Stimulated activated CD4-positive, alpha-beta T cell treated with anti-CD3 and anti-CD28 coated beads, Interleukin-1b, Interleukin-23, amount 100 ng/mL, for 1 hour (primary cell): Measurements from ENCODE around the gene FOXF1.

Experiments used
- DNase-seq, 2 donors: peaks; one replicate each; pipeline ENCODE4 v3.0.0-alpha.2; 2020; ENCODE audit warnings: low read depth in 2 of 2

Gene FOXF1

GRCh38 chr16:86492961-86493629 lies 17.2 kb upstream of the FOXF1 start:
- DNase-seq, result no peak

GRCh38 chr16:86494039-86494564 lies 16.2 kb upstream of the FOXF1 start:
- DNase-seq, result no peak

GRCh38 chr16:86494565-86495356 lies 15.6 kb upstream of the FOXF1 start:
- DNase-seq, result no peak

GRCh38 chr16:86495357-86495701 lies 15.0 kb upstream of the FOXF1 start:
- no peak for DNase-seq

- no peak for DNase-seq
These were observed 14.5 kb upstream of the FOXF1 start for GRCh38 chr16:86495756-86496261.

GRCh38 chr16:86496262-86496928 lies 13.9 kb upstream of the FOXF1 start:
- no peak for DNase-seq

GRCh38 chr16:86496929-86497461 lies 13.3 kb upstream of the FOXF1 start:
- no peak for DNase-seq

GRCh38 chr16:86497551-86498021 lies 12.7 kb upstream of the FOXF1 start:
- DNase-seq, result no peak

- DNase-seq, result no peak
These were observed 12.1 kb upstream of the FOXF1 start for GRCh38 chr16:86498155-86498670.

- no peak for DNase-seq
These were observed 11.5 kb upstream of the FOXF1 start for GRCh38 chr16:86498671-86499439.

- no peak for DNase-seq
These were observed 10.9 kb upstream of the FOXF1 start for GRCh38 chr16:86499440-86499786.

GRCh38 chr16:86499889-86500707 lies 10.2 kb upstream of the FOXF1 start:
- DNase-seq, result no peak

GRCh38 chr16:86500708-86501510 lies 9.4 kb upstream of the FOXF1 start:
- no peak for DNase-seq

GRCh38 chr16:86501989-86502855 lies 8.1 kb upstream of the FOXF1 start:
- no peak for DNase-seq

- DNase-seq, result no peak
These were observed 7.2 kb upstream of the FOXF1 start for GRCh38 chr16:86502856-86503748.

GRCh38 chr16:86503830-86504229 lies 6.5 kb upstream of the FOXF1 start:
- DNase-seq, result no peak
